Kidney (tissue), 14 donors: ENCODE data around the gene PLAAT2. TPM values are rescaled to one million over a fixed set of nuclear protein-coding genes. Genes with fewer than 3 reads are reported as not detected.
"Not testable (repeated sequence)": the region's sequence is repeated elsewhere in the genome, so short reads cannot be mapped to it uniquely, and the experiment has no call there.

Experiments used
- DNase-seq, 5 donors: peaks; one replicate each; pipeline ENCODE4 v3.0.0-alpha.2; 2013 to 2020
- FAIRE-seq: peaks from 2 replicates; lab custom pipeline; 2012; peaks lifted over from hg19 to GRCh38; lab: Jason Lieb, UNC
- H3K27ac ChIP-seq, 2 donors: one replicate each; pipeline ENCODE4 v1.7.0; 2013; ENCODE audit warnings: low read depth in 2 of 2, low read length in 2 of 2, inconsistent platforms in 1 of 2
- H3K27me3 ChIP-seq: one replicate; pipeline ENCODE4 v1.7.1; 2013; ENCODE audit warnings: low read length, inconsistent platforms; ENCODE audit not compliant: control insufficient read depth, insufficient read depth
- H3K36me3 ChIP-seq, 3 donors: one replicate each; pipeline versions ENCODE4 v1.7.0 to v1.7.1; 2013; ENCODE audit warnings: low read length in 3 of 3, control low read depth in 1 of 3, inconsistent platforms in 1 of 3; ENCODE audit not compliant: insufficient read depth in 3 of 3, control insufficient read depth in 2 of 3
- H3K4me1 ChIP-seq, 3 donors: one replicate each; pipeline versions ENCODE4 v1.7.0 to v1.7.1; 2013; ENCODE audit warnings: low read length in 3 of 3, inconsistent platforms in 1 of 3, low read depth in 1 of 3; ENCODE audit not compliant: control insufficient read depth in 2 of 3, insufficient read depth in 2 of 3
- H3K4me3 ChIP-seq, 3 donors: one replicate each; pipeline versions ENCODE4 v1.7.0 to v1.8.1; 2013; ENCODE audit warnings: low read length in 3 of 3, control low read depth in 1 of 3, inconsistent platforms in 1 of 3
- H3K9ac ChIP-seq, 3 donors: one replicate each; pipeline versions ENCODE4 v1.7.0 to v1.7.1; 2013; ENCODE audit warnings: low read length in 3 of 3, control low read depth in 1 of 3, inconsistent platforms in 1 of 3
- H3K9me3 ChIP-seq, 3 donors: one replicate each; pipeline versions ENCODE4 v1.7.0 to v1.7.1; 2013; ENCODE audit warnings: low read length in 3 of 3, control low read depth in 1 of 3, inconsistent platforms in 1 of 3; ENCODE audit not compliant: control insufficient read depth in 2 of 3, insufficient read depth in 1 of 3
- intact Hi-C: fragments of 100-400 bp; cut with DNase I; formaldehyde crosslinking; loops from one replicate; pipeline ENCODE4 v1.11.1; 2022
- polyA plus RNA-seq: library from polyadenylated mRNA; stranded (reverse); fragments of 350-450 nt; fragmentation: Illumina TruSeq; extraction: RNeasy Lipid Tissue Mini Kit (QIAGEN cat#74804); gene quantifications from one replicate; pipeline ENCODE4 v1.2.3, GENCODE V29; 2014; ENCODE audit warnings: low read depth, low replicate concordance; ENCODE audit not compliant: insufficient read depth
- total RNA-seq: library from RNA; stranded (reverse); fragmentation: NEBNext Ultra II Directional; extraction: Animal tissue kit (Norgen Biotek cat#: 25700); gene quantifications from one replicate; pipeline ENCODE4 v1.2.1, GENCODE V29; 2021
- TF ChIP-seq, protein P1 (sequence below): IDR thresholded peaks from 3 replicates; pipeline ENCODE4 v1.5.1; 2012; ENCODE audit warnings: mild to moderate bottlenecking, moderate library complexity, borderline replicate concordance; ENCODE audit not compliant: insufficient read depth; ENCODE audit errors: extremely low read depth
- donor health status: control.
- donor health status: control.
- donor health status: control.
- donor health status: control.
- donor health status: control.
- donor health status: DM: yes; HTN: yes; CAD: no.
- donor health status: Normal renal cell carcinoma (clear cell type).

Gene PLAAT2
- total and polyA plus RNA-seq, 2 donors from 2014 or later: 1.3 to 49.5 TPM

DNA sequence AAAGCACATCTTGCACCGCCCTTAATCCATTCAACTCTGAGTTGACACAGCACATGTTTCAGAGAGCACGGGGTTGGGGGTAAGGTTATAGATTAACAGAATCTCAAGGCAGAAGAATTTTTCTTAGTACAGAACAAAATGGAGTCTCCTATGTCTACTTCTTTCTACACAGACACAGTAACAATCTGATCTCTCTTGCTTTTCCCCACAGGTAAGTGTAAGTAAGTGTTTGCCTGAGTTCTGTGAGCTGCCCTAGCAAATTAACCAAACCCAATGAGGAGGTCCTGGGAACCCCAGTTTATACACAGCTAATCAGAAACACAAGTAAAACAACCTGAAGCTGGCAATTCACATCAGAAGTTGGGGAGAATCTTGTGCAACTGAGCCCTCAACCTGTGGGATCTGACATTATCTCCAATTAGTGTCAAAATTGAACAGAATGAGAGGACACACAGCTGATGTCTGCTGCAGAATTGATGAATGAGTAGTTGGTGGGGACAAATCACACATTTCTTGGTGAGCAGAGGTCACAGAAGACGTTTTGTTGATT, 34.4 kb downstream of the PLAAT2 start:
- H3K4me1 ChIP-seq: peaks cover 0 to 20% (median 19%) of the 10 kb centered on the region in 3 donors
- H3K27ac ChIP-seq: peak overlapping the region; percentile 5 to 53
- intact Hi-C loops, H3K27me3 ChIP-seq, H3K36me3 ChIP-seq, H3K9ac ChIP-seq, FAIRE-seq, H3K9me3 ChIP-seq, H3K4me3 ChIP-seq, DNase-seq: not testable (repeated sequence)

DNA sequence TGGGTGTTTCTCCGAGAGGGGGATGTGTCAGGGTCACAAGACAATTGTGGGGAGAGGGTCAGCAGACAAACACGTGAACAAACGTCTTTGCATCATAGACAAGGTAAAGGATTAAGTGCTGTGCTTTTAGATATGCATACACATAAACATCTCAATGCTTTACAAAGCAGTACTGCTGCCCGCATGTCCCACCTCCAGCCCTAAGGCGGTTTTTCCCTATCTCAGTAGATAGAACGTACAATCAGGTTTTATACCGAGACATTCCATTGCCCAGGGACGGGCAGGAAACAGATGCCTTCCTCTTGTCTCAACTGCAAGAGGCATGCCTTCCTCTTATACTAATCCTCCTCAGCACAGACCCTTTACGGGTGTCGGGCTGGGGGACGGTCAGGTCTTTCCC, 35.0 kb downstream of the PLAAT2 start:
- H3K4me3 ChIP-seq, intact Hi-C loops, H3K36me3 ChIP-seq, FAIRE-seq, H3K9ac ChIP-seq, H3K27me3 ChIP-seq, H3K27ac ChIP-seq, DNase-seq, H3K9me3 ChIP-seq: not testable (repeated sequence)
- H3K4me1 ChIP-seq: peaks cover 0 to 19% (median 16%) of the 10 kb centered on the region in 3 donors

DNA sequence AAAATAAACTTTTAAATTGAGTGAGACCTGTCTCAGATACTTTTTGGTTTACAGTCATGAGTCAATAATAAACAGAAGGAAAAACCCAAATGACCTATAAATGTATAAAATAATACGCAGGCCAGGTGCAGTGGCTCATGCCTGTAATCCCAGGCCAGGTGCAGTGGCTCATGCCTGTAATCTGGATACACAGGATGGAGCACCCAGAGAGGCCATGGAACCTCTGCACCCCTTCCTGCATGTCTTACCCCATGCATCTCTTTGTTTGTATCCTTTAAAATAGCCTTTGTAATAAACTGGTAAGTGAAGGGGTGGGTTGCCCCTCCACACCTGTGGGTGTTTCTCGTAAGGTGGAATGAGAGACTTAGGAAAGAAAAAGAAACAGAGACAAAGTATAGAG, 35.5 kb downstream of the PLAAT2 start:
- TF ChIP-seq, protein P1, sequence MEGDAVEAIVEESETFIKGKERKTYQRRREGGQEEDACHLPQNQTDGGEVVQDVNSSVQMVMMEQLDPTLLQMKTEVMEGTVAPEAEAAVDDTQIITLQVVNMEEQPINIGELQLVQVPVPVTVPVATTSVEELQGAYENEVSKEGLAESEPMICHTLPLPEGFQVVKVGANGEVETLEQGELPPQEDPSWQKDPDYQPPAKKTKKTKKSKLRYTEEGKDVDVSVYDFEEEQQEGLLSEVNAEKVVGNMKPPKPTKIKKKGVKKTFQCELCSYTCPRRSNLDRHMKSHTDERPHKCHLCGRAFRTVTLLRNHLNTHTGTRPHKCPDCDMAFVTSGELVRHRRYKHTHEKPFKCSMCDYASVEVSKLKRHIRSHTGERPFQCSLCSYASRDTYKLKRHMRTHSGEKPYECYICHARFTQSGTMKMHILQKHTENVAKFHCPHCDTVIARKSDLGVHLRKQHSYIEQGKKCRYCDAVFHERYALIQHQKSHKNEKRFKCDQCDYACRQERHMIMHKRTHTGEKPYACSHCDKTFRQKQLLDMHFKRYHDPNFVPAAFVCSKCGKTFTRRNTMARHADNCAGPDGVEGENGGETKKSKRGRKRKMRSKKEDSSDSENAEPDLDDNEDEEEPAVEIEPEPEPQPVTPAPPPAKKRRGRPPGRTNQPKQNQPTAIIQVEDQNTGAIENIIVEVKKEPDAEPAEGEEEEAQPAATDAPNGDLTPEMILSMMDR: no peak
- H3K4me1 ChIP-seq: peaks cover 0 to 15% (median 13%) of the 10 kb centered on the region in 3 donors
- H3K27ac ChIP-seq: no peak overlapping the region
- no peaks in the 10 kb centered on the region for H3K27me3 ChIP-seq
- no peaks in the 10 kb centered on the region for H3K36me3 ChIP-seq
- no peak overlapping the region for H3K9ac ChIP-seq
- no peak for FAIRE-seq
- peak overlapping the region in 1 of 3 donors; percentile 14 for H3K4me3 ChIP-seq
- peaks cover 0 to 4% (median 0%) of the 10 kb centered on the region in 3 donors for H3K9me3 ChIP-seq
- intact Hi-C loops: no loop called here
- DNase-seq: no peak

DNA sequence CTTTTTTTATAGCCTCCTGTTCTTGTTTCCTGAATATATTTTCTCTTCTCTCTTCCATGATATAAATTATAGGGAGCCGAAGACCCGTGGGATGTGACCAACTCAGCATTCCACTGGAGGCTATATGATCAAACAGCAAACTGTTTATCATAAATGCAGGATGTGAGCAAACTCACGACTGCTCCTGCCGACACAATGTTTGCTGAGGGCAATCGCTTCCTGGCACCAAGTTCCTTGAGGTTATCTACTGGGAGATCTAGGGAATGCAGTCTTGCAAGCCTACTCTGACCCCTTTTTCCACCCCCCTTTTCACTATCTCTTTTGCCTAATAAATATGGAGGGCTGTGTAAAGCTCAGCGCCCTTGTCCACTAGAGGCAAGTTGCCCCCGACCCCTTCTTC, 40.0 kb downstream of the PLAAT2 start:
- Histone ChIP-seq H3K27me3 (no peaks in the 10 kb centered on the region), H3K4me1 (no peaks in the 10 kb centered on the region), H3K9ac (no peak overlapping the region), H3K4me3 (no peak overlapping the region), H3K27ac (no peak overlapping the region), H3K9me3 (peaks cover 0 to 4% (median 0%) of the 10 kb centered on the region in 3 donors), H3K36me3 (no peaks in the 10 kb centered on the region)
- no peak for FAIRE-seq
- TF ChIP-seq, protein P1: no peak
- intact Hi-C loops: no loop called here
- no peak for DNase-seq
